HPDE6-E6E7 (cell line): ENCODE measurements around the gene CLHC1.
"Not testable (repeated sequence)": the region's sequence is repeated elsewhere in the genome, so short reads cannot be mapped to it uniquely, and the experiment has no call there.

Experiments used
- DNase-seq: peaks from one replicate; pipeline ENCODE4 v3.0.0; 2011; ENCODE audit warnings: missing footprints; ENCODE audit errors: extremely low spot score

Gene CLHC1

GRCh38 chr2:55232084-55232862 lies at the start of gene CLHC1, which contains the start of gene RPS27A:
CLHC1 (minus strand) TSS chr2:55232293; CDS start chr2:55222411, 9,882 bp downstream.
RPS27A (plus strand) TSS chr2:55232688; CDS start chr2:55232825, 137 bp downstream.
- peak; percentile 91 for DNase-seq

GRCh38 chr2:55280851-55281546 lies 48.9 kb upstream of the CLHC1 start:
- not testable (repeated sequence) for DNase-seq

DNA sequence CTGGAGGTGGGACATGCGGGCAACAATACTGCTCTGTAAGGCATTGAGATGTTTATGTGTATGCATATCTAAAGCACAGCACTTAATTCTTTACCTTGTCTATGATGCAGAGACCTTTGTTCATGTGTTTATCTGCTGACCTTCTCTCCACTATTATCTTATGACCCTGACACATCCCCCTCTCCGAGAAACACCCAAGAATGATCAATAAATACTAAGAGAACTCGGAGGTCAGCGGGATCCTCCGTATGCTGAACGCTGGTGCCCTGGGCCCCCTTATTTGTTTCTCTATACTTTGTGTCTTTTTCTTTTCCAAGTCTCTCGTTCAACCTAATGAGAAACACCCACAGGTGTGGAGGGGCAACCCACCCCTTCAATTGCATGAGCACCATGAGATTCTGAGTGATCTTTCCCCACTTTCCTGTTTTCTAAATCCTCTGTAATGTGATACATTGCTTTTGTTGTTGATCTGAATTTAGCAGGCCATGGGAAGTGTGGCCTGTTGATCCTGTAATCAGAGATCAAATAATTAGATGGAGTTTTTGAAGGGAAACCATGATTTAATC lies 47.8 kb upstream of the CLHC1 start:
- DNase-seq, result not testable (repeated sequence)

- not testable (repeated sequence) for DNase-seq
Observed at GRCh38 chr2:55279214-55279835, 47.2 kb upstream of the CLHC1 start.

DNA sequence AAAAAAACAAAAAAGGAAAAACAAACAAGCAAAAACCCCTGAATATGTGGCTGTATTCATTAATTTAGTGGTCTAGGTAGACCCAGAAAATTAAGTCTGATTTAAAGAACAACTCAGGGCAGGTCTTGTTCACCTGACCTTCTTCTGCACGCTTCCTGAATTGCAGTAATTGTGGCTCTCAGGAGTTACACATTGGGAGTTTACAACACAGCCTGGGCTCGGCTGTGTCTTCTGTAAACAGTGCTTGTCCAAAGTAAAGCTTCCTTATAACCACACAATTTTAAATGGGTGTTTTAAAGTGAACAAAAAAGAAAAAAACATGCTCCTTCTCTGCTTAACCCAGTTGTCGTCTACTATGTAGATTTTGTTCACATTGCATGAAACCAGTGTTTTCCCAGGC lies 45.2 kb upstream of the CLHC1 start:
- DNase-seq, result no peak

GRCh38 chr2:55274346-55274745 lies 42.3 kb upstream of the CLHC1 start:
- not testable (repeated sequence) for DNase-seq

DNA sequence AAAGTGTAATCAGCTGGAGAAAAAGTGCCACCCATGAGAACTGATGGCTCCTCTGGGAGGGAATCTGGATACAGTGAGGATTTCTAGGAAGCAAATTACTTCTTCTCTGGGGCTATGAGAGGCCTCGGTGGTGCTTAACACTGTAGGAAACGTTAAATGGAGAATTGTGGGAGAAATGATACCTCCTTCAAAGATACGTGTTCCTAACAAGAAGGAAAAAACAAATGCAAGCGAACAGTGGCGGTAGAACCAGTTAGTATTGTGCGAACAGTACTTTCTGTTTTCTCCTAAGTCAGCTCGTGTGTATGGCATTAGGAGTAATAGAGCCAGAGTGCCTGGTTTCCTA lies 37.5 kb upstream of the CLHC1 start:
- no peak for DNase-seq

DNA sequence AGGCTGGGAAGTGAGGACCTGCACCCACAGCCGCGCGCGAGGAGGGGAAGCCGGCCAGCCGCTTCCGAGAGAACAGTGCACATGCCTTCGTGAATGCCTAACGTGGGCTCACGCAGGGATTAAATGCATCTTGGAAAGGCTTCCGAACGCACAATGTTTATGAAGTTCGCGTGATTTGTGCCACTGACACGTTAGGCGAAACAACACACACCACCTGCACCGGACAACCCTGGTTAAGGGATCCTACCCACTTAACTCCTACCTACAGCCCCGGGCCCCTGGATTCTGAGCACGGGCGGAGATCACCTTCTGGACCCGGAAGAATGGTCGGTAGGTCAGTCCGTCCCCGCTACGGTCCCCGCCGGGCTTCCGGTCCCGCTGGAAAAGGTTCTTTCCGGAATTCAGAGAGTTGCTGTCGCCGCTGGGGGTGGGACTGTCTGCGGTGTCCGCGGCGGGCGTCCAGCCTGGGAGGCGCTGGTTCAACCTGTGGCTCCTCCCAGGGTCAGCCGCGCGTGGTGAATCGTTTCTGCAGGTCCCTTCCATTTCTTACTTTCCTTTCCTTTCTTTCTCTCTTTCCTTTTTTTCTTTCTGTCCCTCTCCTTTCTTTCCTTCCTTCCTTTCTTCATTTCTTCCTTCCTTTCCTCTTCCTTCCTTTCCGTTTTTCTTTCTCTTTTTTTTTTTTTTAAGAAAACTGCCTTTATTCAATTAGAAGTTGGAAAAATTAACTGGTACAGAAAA lies 37.0 kb upstream of the CLHC1 start, which contains the start of gene MTIF2:
TSS of gene MTIF2 (minus strand) at position 325 of the 738 bp plus-strand sequence. CDS start 5,373 bp downstream, outside the sequence.
- DNase-seq, result peak; percentile 89

- DNase-seq, result no peak
Observed at GRCh38 chr2:55268288-55268906, 36.3 kb upstream of the CLHC1 start.

GRCh38 chr2:55259586-55259985 lies 27.5 kb upstream of the CLHC1 start:
- not testable (repeated sequence) for DNase-seq

- no peak for DNase-seq
Observed at GRCh38 chr2:55252832-55253231, 20.7 kb upstream of the CLHC1 start.

DNA sequence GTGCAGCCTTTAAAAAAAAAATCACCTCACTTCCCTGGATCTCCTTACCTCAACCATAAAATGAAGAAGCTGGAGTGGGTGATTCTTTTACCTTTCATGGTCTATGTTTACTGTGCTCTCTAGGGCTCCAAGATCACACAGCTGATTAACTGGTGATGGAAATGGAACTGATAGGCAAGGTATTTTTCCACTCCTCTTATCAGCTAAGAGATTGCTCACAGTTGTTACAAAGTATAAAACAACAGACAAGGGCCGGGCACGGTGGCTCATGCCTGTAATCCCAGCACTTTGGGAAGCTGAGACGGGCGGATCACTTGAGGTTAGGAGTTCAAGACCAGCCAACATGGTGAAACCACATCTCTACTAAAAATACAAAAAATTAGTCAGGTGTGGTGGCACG lies 14.9 kb upstream of the CLHC1 start:
- no peak for DNase-seq

- DNase-seq, result no peak
Observed at GRCh38 chr2:55245411-55245810, 13.3 kb upstream of the CLHC1 start.

DNA sequence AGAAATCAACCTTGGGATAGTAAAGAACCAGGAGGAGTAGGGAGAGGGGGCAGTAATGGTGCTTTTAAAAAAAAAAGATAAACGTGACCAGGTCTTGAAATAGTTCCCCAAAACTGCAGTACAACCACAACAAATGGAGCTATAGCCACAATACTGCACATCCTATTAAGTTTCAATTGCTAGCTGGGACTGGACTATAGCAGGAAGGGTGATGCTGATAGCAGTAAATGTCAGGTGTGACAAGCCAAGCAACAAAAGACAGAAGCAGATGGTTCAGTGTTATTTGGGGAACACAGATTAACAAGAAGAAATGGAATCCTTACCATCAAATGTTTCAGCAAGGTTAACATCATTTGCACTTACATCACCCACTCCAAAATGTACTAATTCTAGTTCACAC lies 10.5 kb upstream of the CLHC1 start:
- no peak for DNase-seq

DNA sequence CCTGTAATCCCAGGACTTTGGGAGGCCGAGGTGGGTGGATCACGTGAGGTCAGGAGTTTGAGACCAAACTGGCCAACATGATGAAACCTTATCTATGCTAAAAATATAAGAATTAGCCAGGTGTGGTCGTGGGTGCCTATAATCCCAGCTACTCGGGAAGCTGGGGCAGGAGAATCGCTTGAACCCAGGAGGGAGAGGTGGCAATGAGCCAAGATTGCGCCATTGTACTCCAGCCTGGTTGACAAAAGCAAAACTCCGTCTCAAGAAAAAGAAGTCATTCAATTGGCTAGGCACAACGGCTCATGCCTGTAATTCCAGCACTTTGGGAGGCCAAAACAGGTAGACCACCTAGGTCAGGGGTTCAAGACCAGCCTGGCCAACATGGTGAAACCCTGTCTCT lies 9.5 kb upstream of the CLHC1 start:
- DNase-seq, result not testable (repeated sequence)

DNA sequence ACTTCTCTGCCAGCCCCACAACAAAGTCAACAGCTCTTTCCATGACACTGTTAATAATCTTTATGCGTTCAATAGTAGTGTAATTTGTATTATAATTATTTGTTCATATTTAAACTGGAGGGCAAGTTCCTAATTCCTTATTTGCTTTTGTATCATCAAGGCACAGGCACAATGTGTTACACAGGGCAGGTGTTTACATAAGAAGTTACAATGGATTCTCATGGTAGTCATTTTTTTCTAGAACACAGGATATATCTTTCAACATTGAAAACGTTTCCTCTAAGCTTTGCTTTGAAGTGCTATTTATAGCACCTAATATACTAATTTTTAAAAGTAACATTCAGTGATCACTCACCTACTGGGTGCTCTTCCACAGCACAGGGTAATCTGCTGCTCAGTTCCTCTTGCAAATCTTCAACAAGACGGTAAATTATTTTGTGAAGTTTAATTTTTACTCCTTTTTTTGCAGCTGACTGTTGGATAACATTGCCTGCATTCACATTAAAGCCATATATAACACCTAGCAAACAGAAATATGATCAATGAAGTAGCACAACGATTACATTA lies 7.6 kb upstream of the CLHC1 start:
- DNase-seq, result no peak

DNA sequence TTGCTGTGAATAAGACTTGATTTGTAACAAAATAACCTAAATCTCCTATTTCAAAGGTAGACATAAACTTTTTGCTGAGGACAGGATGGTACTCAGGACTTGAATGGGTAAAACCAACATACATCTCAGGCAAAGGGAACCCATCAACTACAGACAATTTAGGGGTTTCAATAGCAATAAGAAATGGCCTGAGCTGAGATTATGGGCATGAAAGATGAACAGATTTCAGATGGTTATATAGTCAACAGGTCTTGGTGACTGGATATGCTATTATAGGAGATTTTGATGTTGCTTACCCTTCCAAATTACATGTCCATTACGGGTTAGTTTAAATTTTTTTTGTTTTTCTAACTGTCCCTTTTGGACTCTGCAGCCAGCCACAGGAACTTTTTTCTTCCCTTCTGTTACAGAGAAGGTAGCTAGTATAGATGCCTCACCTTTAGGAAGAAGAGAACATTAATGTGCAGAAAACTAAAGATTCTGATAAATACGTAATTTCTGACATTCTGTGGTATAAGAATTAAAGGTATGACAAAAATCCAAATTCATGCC lies 5.0 kb upstream of the CLHC1 start:
- no peak for DNase-seq

DNA sequence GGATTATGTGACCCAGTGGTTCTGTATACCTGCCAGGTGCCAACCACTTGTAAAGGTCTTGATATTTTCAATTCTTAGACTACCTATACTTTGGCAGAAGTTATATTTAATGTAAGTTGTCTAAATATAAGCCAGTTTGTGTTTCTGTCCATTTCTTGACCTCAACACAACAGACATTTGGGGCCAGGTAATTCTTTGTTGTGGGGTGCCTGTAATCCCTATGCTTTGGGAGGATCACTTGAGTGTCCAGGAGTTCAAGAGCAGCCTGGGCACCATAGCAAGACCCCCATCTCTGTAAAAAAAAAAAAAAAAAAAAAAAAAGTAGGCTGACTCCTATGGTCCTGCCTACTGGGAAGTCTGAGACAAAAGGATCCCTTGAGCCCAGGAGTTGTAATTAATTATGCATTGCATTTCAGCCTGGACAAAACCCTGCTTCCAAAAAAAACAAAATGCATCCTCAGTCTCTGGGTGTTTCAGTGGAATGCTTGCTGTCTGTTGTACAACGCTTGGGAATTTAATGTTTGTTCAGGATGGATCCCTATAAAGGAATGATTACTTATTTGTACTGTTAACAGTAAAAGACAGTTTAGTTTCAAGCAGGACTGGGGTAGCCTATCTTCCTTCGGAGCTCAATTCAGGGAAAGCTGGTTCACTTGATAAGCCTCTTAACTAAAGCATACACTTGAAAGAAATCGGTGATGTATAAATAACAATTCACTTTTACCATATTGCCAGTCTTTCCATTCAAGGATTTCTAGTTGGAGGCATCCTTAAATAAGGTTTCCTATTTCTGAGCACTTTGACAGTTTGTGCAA lies 3.8 kb upstream of the CLHC1 start:
- no peak for DNase-seq

DNA sequence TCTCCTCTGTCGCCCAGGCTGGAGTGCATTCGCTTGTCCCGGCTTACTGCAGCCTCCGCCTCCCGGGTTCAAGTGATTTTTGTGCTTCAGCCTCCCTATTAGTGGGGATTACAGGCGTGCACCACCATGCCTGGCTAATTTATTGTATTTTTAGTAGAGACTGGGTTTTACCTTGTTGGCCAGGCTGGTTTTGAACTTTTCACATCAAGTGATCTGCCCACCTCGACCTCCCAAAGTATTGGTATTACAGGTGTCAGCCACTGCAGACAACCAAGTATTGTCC lies 1.5 kb upstream of the CLHC1 start:
- DNase-seq, result no peak
